Measurements from ENCODE around the gene TAF11L2.
"Not testable (repeated sequence)": the region's sequence is repeated elsewhere in the genome, so short reads cannot be mapped to it uniquely, and the experiment has no call there.

TAF11L2 gene

GRCh38 chr5:17528369-17528768 is 30.3 kb downstream of the TAF11L2 start, which contains the start of gene TAF11L6:
TAF11L6 (plus strand) TSS chr5:17528669.
- not testable (repeated sequence) for DNase-seq

Measured in activated CD8-positive, alpha-beta memory T cell treated with anti-CD3 and anti-CD28 coated beads, Interleukin-2, amount 50 U/mL, for 48 hours (primary cell).